ENCODE data around the gene RPS6KA2.

The RPS6KA2 gene

DNA sequence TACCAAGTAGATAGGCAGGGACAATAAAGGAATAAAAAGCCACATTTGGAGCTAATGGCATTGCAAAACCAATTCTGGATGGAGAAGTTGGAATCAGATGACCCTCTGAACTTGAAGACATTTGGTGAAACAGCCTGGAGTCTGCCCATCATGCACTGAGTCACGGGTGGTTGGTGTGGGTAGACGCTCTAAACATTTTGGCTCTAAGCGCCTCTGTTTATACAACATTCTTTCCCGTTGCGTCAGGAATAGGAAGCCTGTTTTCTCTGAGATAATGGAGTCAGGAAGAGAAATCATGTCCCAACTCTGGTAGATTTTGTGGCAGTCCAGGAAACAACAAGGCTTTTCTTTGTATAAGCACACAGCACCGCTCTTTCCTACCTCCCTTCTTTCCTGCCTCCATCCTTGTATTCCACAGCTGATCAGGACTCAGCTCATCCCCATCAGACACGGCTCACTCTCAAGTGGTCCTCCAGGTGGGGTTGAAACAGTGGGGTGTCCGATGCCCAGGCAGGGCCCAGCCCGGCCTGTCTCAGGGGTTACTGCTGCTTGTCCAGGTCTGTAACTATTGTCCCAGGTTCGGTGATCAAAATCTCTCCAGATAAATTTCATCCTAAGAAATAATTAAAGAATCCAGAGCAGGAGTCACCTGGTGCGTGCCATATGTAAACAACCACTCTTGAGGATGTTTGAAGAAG lies 28.5 kb downstream of the RPS6KA2 start:
- no peak for DNase-seq (ENCODE audit: extremely low spot score)
- ChIA-PET CTCF (interaction anchor here (3.1 kb wide), 1 partner anchor 14 kb away, joined by 11 read pairs; no protein-coding TSS in a partner anchor), POLR2A (interaction anchor here (0.6 kb wide), 1 partner anchor 67 kb away, joined by 3 read pairs; no protein-coding TSS in a partner anchor)
- TF ChIP-seq, protein P1, sequence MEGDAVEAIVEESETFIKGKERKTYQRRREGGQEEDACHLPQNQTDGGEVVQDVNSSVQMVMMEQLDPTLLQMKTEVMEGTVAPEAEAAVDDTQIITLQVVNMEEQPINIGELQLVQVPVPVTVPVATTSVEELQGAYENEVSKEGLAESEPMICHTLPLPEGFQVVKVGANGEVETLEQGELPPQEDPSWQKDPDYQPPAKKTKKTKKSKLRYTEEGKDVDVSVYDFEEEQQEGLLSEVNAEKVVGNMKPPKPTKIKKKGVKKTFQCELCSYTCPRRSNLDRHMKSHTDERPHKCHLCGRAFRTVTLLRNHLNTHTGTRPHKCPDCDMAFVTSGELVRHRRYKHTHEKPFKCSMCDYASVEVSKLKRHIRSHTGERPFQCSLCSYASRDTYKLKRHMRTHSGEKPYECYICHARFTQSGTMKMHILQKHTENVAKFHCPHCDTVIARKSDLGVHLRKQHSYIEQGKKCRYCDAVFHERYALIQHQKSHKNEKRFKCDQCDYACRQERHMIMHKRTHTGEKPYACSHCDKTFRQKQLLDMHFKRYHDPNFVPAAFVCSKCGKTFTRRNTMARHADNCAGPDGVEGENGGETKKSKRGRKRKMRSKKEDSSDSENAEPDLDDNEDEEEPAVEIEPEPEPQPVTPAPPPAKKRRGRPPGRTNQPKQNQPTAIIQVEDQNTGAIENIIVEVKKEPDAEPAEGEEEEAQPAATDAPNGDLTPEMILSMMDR (IDR thresholded peaks at IDR 0.05; ENCODE audit: control extremely low read depth, extremely low read depth, low read depth, missing control alignments), result no peak

DNA sequence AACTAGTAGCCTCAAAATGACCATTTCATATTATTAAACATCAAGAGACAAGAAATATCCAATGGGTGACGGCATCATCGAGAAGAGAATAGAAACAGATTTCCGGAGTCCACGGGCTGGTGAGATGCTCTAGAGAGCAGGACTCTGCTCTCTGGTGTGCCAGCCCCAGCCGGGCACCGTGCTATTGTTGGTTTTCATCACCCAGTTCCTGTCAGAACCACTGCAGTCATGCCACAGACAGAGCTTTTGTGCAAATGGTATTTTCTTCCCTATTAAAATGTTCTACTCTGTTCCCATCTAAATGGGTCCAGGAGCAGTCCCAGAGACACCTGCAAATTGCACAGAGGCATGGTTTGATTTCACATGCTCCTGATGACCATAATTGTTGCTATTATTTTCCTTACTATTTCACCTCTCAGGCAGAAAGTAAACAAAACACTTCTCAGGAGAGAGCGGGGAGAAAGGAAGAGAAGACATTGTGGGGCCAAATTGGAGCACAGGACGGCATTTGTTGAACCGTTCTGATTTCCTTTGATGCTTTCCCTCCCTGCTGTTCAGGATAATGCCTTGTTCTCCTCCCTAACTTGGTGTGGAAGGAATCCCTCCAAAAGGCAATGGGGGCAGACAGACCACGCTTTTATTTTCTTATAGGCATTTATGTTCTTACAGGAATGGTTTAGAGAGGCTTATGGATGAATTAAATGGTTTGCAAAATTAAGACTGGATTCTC lies 29.2 kb downstream of the RPS6KA2 start:
- DNase-seq (ENCODE audit: extremely low spot score), result no peak
- ChIA-PET CTCF (interaction anchor here (1.2 kb wide), 1 partner anchor 14 kb away, joined by 3 read pairs; no protein-coding TSS in a partner anchor), POLR2A (interaction anchor here (0.6 kb wide), 1 partner anchor 66 kb away, joined by 3 read pairs; no protein-coding TSS in a partner anchor)
- TF ChIP-seq, protein P1 (IDR thresholded peaks at IDR 0.05; ENCODE audit: control extremely low read depth, extremely low read depth, low read depth, missing control alignments), result no peak

DNA sequence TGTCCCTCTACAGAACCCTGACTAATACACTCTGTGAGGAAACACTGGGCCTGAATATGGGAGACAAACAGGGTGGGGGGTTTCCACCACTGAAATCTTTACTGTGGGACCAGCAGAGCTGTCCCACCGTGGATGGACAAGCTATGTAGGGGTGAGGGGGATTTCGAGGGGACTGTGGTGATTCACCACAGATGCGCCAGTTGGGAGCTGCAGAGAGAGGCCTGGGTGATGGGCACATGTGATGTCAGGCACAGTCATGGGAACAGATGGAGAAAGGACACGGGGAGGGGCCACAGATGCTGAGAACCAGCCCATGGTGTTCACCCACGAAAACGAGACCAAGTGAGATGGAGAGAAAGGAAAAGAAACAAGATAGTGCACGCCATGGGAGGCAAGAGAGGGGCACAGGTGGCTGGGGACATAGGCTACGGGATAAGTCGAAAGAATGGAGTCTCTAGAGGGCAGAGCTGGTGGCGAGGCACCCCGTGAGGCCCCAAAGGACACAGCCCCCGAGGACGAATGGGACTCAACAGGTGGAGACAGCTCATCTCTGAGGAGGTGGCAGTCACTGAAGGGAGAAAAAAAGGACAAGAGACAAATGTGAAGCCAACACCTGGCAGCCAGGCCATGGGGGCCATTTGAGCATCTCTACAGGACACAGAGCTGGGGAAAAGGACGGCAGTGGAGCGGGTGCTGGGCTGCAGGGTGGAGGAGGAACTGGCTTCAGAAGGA lies 30.1 kb downstream of the RPS6KA2 start:
- TF ChIP-seq, protein P1 (IDR thresholded peaks at IDR 0.05; ENCODE audit: control extremely low read depth, extremely low read depth, low read depth, missing control alignments), result no peak
- ChIA-PET CTCF (interaction anchor here (1.2 kb wide), 1 partner anchor 15 kb away, joined by 3 read pairs; no protein-coding TSS in a partner anchor), POLR2A (no interaction called here)
- no peak for DNase-seq (ENCODE audit: extremely low spot score)

DNA sequence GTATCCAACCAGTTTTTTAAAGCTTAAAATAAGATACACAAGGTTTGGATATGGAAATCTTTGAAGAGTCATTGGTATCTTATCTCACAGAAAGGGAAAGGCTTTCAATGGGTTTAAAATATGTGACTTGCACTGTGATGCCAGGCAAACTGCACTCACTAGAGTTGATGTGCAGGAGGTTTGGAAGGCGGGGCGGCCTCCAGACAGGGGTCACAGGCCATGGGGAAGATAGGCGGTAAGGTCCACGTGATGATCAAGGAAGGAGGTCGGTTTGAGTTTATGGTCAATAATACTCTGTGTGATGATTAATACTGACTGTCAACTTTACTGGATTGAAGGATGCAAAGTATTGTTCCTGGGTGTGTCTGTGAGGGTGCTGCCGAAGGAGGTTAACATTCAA lies 31.1 kb downstream of the RPS6KA2 start:
- DNase-seq (ENCODE audit: extremely low spot score), result no peak
- ChIA-PET CTCF (no interaction called here), POLR2A (no interaction called here)
- TF ChIP-seq, protein P1 (IDR thresholded peaks at IDR 0.05; ENCODE audit: control extremely low read depth, extremely low read depth, low read depth, missing control alignments), result no peak

DNA sequence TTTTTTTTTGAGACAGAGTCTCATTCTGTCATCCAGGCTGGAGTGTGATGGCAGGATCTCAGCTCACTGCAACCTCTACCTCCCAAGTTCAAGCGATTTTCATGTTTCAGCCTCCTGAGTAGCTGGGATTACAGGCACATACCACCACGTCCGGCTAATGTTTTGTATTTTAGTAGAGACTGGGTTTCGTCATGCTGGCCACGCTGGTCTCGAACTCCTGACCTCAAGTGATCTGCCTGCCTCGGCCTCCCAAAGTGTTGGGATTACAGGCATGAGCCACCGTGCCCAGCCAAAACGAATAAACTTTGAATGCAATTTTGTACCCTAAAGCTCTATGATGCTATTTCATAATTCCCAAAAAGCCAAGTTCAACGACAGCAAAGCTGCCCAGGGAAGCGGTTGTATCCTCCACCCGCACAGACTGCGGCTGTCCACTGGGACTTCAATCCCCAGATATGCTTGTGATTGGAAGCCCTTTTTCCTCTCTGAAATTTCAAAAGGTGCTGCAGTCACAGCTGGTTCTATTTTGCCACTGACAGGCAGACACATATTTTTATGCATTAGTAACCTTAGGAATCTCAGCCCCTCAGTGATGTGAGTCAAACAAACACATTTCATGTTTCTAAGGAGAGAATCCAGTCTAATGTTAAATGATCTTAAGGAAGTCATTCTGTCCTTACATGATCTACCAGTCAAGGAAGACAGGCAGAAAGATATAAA lies 31.8 kb downstream of the RPS6KA2 start:
- TF ChIP-seq, protein P1 (IDR thresholded peaks at IDR 0.05; ENCODE audit: control extremely low read depth, extremely low read depth, low read depth, missing control alignments), result no peak
- ChIA-PET POLR2A (no interaction called here), CTCF (no interaction called here)
- DNase-seq (ENCODE audit: extremely low spot score), result no peak

DNA sequence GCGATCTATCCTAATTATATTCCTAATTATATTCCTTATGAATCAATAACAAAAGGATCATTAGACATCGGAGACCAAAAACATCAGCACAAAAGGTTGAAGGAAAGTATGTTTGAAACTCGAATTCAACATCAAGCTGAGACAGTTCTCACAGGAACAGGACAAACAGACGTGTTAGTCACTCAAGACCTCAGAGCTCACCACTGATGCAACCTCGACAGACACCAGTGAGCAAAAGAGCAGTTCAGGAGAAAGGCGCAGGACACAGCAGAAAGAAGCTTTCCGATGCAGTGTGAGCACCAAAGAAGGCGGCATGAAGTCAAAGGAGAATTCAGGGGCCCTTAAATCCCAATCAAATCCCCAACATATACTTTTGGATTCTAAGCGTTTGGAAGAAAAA lies 34.2 kb downstream of the RPS6KA2 start:
- ChIA-PET POLR2A (no interaction called here), CTCF (interaction anchor here (0.6 to 1.3 kb wide), 2 partner anchors 19 to 20 kb away, joined by 3 to 4 read pairs; no protein-coding TSS in a partner anchor)
- DNase-seq (ENCODE audit: extremely low spot score), result no peak
- TF ChIP-seq, protein P1 (IDR thresholded peaks at IDR 0.05; ENCODE audit: control extremely low read depth, extremely low read depth, low read depth, missing control alignments), result no peak

All from GM10248 (cell line).